Body of pancreas (tissue), 4 donors: ENCODE data around the gene HOXA13. TPM values are rescaled to one million over a fixed set of nuclear protein-coding genes. Genes with fewer than 3 reads are reported as not detected.

Source experiments
- ATAC-seq: fragments of 150-250 bp; one replicate; pipeline ENCODE4 v1.9.1; 2016
- DNase-seq, 4 donors: peaks; one replicate each; pipeline ENCODE4 v3.0.0-alpha.2; 2019
- H3K27ac ChIP-seq, 4 donors: fragments of 200-600 bp; sonication (generic); 1 replicate in 3 of 4; 2 replicates in 1 of 4; pipeline versions ENCODE4 v1.5.1 to v1.6.1; 2016 to 2019; ENCODE audit warnings: mild to moderate bottlenecking in 1 of 4, mixed read lengths in 1 of 4, moderate library complexity in 1 of 4
- H3K27me3 ChIP-seq, 2 donors: fragments of 200-600 bp; sonication (generic); one replicate each; pipeline ENCODE4 v1.6.0; 2016; ENCODE audit warnings: mild to moderate bottlenecking in 1 of 2
- H3K36me3 ChIP-seq, 2 donors: fragments of 200-600 bp; sonication (generic); replicated peaks in 1 of 2; 2 replicates each; pipeline ENCODE4 v1.5.1; 2016; ENCODE audit warnings: low read depth in 2 of 2; ENCODE audit not compliant: insufficient read depth in 1 of 2
- H3K4me1 ChIP-seq: fragments of 200-600 bp; sonication (generic); one replicate; pipeline ENCODE4 v1.6.0; 2016
- H3K4me3 ChIP-seq, 2 donors: fragments of 200-600 bp; sonication (generic); 1 replicate in 1 of 2; 2 replicates in 1 of 2; pipeline ENCODE4 v1.5.1; 2016 to 2019
- H3K9me3 ChIP-seq, 3 donors: fragments of 200-600 bp; sonication (generic); 1 replicate in 2 of 3; 2 replicates in 1 of 3; pipeline ENCODE4 v1.5.1; 2016
- CTCF ChIP-seq, 7 experiments: fragments of 450-650 bp in 4 of 7; fragments of 200-600 bp in 3 of 7; sonication (generic) in 3 of 7; IDR thresholded peaks; one replicate each; pipeline ENCODE4 v1.5.1; 2016 to 2019; ENCODE audit warnings: antibody characterized with exemption in 7 of 7
- POLR2A ChIP-seq, 3 donors: fragments of 450-650 bp; IDR thresholded peaks; one replicate each; pipeline ENCODE4 v1.6.1; 2016; ENCODE audit warnings: antibody characterized with exemption in 3 of 3, mild to moderate bottlenecking in 2 of 3
- WGBS, 2 donors: methylation state at CpG; one replicate each; pipeline ENCODE4 v1.1.5; 2017; 5-methylcytosine and 5-hydroxymethylcytosine counted together
- intact Hi-C: fragments of 100-400 bp; cut with DNase I; formaldehyde crosslinking; loops from one replicate; pipeline ENCODE4 v1.15.1; 2023
- total RNA-seq, 2 donors: library from RNA; depleted of rRNA; stranded (reverse); fragments of >200 nt; gene quantifications; one replicate each; pipeline ENCODE4 v1.1.0, GENCODE V29; 2016

HOXA13 gene
- total RNA-seq, 2 donors from 2014 or later, result not detected

DNA sequence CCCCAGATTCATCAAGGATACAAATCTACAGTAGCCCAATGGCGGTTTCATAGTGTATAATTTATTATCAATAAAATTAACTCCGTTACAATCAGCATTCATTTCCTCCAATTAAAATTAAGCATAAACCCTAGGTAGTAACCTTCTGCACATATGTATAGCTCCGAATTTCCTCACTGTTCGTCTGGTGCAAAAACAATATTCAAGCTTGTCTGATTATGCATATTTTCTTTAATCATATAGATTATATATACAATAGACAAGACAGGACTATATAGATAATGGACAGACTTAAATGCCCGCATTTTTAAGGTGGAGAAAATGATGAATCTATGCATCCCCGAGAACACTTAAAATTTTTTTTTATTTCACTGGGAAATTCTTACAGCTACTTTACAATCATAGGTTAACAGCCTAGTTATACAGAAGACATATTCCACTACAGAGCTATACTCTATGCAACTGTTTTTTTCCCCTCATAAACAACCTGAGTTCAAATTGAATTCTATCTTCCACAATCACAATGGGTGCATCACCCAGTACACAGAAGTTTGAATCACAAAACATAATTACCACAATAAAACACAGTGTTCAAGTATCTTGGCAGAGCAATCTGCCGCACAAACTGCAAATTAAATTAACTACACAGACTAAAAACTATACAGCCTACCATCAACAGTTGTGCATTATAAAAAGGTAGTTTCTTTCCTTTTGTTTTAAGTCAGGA, 37.2 kb downstream of the HOXA13 start:
- no peak overlapping the region for H3K4me3 ChIP-seq
- H3K27ac ChIP-seq, result no peak overlapping the region
- no peaks in the 10 kb centered on the region for H3K9me3 ChIP-seq
- H3K27me3 ChIP-seq, result peaks cover 0 to 69% of the 10 kb centered on the region in 2 donors
- no peak for DNase-seq
- no peaks in the 10 kb centered on the region for H3K36me3 ChIP-seq
- intact Hi-C loops, result loop anchor here (10.0 kb wide), 1 partner anchor 308 kb away; no protein-coding TSS in a partner anchor
- H3K4me1 ChIP-seq, result peaks cover 22% of the 10 kb centered on the region
- TF ChIP-seq CTCF (IDR thresholded peaks at IDR 0.05) (no peak), POLR2A (IDR thresholded peaks at IDR 0.05) (no peak)
- no peak for ATAC-seq
- 51 to 63% methylated on average over 7 of the region's 7 CpGs for WGBS, 2 donors

- WGBS, 2 donors, result 26 to 33% methylated on average over 24 to 30 of the region's 30 CpGs
- H3K4me1 ChIP-seq, result peaks cover 22% of the 10 kb centered on the region
- intact Hi-C loops, result loop anchor here (10.0 kb wide), 1 partner anchor 307 kb away; no protein-coding TSS in a partner anchor
Measured at GRCh38 chr7:27161721-27162560, 38.0 kb downstream of the HOXA13 start.

DNA sequence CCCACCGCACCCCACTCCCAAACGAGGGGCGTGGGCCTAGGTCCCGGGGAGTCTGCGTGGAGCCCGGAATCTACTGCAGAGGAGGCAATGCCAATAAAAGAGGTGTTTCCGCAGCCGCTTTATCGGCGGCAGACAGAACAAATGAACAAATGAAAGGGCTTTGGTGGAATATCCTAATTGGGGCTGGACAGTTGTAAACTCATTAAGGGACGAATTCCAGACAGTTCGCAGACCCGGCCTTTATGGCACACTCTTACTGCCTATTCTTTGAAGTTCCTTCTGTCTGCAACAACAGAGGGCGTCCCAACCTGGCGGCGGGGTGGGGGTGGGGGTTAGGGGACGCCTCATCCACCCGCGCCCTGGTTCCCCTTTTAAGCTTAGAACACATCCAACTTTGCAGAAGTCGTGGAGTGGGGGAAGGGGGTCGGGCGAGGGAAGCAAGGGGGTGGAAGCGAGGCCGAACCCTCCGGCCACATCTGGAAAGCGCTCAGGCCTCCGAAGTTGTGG, 38.6 kb downstream of the HOXA13 start:
- 7 to 10% methylated on average over 13 to 25 of the region's 27 CpGs for WGBS, 2 donors
- DNase-seq, result peak in 2 of 4 donors; percentile 11 to 53
- intact Hi-C loops, result loop anchor here (10.0 kb wide), 1 partner anchor 306 kb away; no protein-coding TSS in a partner anchor

More at GRCh38 chr7:27161721-27162560, 38.0 kb downstream of the HOXA13 start:
- DNase-seq (peak in 1 of 4 donors; percentile 9), ATAC-seq (no peak)
- H3K27ac ChIP-seq, result no peak overlapping the region
- TF ChIP-seq CTCF (IDR thresholded peaks at IDR 0.05) (no peak), POLR2A (IDR thresholded peaks at IDR 0.05) (no peak)
- H3K9me3 ChIP-seq, result no peaks in the 10 kb centered on the region
- no peaks in the 10 kb centered on the region for H3K36me3 ChIP-seq
- peaks cover 0 to 64% of the 10 kb centered on the region in 2 donors for H3K27me3 ChIP-seq
- no peak overlapping the region for H3K4me3 ChIP-seq

More for the DNA sequence above, 38.6 kb downstream of the HOXA13 start:
- TF ChIP-seq CTCF (IDR thresholded peaks at IDR 0.05) (peak in 1 of 7 experiments; percentile 24), POLR2A (IDR thresholded peaks at IDR 0.05) (no peak)
- H3K36me3 ChIP-seq, result no peaks in the 10 kb centered on the region
- H3K9me3 ChIP-seq, result no peaks in the 10 kb centered on the region
- peak overlapping the region in 1 of 2 donors; percentile 44 for H3K4me3 ChIP-seq
- ATAC-seq, result no peak
- H3K27me3 ChIP-seq, result peaks cover 0 to 64% of the 10 kb centered on the region in 2 donors
- no peak overlapping the region for H3K27ac ChIP-seq
- H3K4me1 ChIP-seq, result peaks cover 26% of the 10 kb centered on the region
